Measurements from ENCODE around the gene CTSE. TPM values are rescaled to one million over a fixed set of nuclear protein-coding genes. Genes with fewer than 3 reads are reported as not detected.
A peak's percentile ranks its signal among the peaks of the same experiment; 100 is the strongest.

The CTSE gene
- total and polyA plus RNA-seq, 2 donors (not counting 1 experiment from before 2014, with no cell fraction given), result not detected

- intact Hi-C loops (cut with micrococcal nuclease), result loop anchor here (1.0 to 2.0 kb wide), 2 partner anchors 22 to 31 kb away; no protein-coding TSS in a partner anchor
- peak overlapping the region; percentile 75 for H2AFZ ChIP-seq (ENCODE audit: insufficient read depth, low read depth, low read length, poor library complexity, severe bottlenecking)
- H4K20me1 ChIP-seq (ENCODE audit: control insufficient read depth, insufficient read depth, low read length, poor library complexity, severe bottlenecking), result no peaks in the 10 kb centered on the region
- ATAC-seq (ENCODE audit: low read depth) (peak; percentile 60), DNase-seq (no peak)
- H3K4me1 ChIP-seq (ENCODE audit: control insufficient read depth in 2 of 2, insufficient read depth in 2 of 2, low read length in 2 of 2), result peaks cover 78 to 84% of the 10 kb centered on the region in 2 donors
- no peaks in the 10 kb centered on the region for H3K9me3 Mint-ChIP-seq (ENCODE audit: insufficient read depth)
- peak overlapping the region; percentile 73 for H3K9ac ChIP-seq (ENCODE audit: low read length)
- H3K27ac Mint-ChIP-seq, result peak overlapping the region; percentile 97
- H3K27me3 ChIP-seq (replicated peaks in 1 of 4; ENCODE audit: control extremely low read depth in 1 of 4, control insufficient read depth in 3 of 4, insufficient read depth in 4 of 4, low read length in 3 of 4), result no peaks in the 10 kb centered on the region
- ChIA-PET CTCF (interaction anchor here (0.7 to 15.2 kb wide), 9 partner anchors 9 to 71 kb away, joined by 3 to 682 read pairs (median 6); no protein-coding TSS in a partner anchor), POLR2A (interaction anchor here (0.7 to 2.1 kb wide), 4 partner anchors 11 to 45 kb away, joined by 3 to 7 read pairs (median 4); no protein-coding TSS in a partner anchor)
- H3K9me3 ChIP-seq (ENCODE audit: control extremely low read depth in 1 of 3, control insufficient read depth in 2 of 3, insufficient read depth in 1 of 3, low read length in 2 of 3), result no peaks in the 10 kb centered on the region
- no peaks in the 10 kb centered on the region for H3K27me3 Mint-ChIP-seq
- H3K36me3 ChIP-seq (replicated peaks in 1 of 2; ENCODE audit: control extremely low read depth in 1 of 2, control insufficient read depth in 1 of 2, extremely low read depth in 1 of 2, insufficient read depth in 2 of 2, low read length in 1 of 2), result no peaks in the 10 kb centered on the region
- peak overlapping the region; percentile 71 to 82 for H3K27ac ChIP-seq (ENCODE audit: low read length in 2 of 2)
- 0% methylated on average over 1 of the region's 5 CpGs for WGBS (ENCODE audit: insufficient coverage)
- peaks cover 84% of the 10 kb centered on the region for H3K4me1 Mint-ChIP-seq
- peak overlapping the region; percentile 43 to 76 (median 65) for H3K4me3 ChIP-seq (ENCODE audit: control extremely low read depth in 1 of 5, extremely low read depth in 1 of 5, insufficient read depth in 1 of 5, low read depth in 2 of 5, low read length in 4 of 5)
- H3K79me2 ChIP-seq (ENCODE audit: control insufficient read depth, insufficient read depth, low read length), result peaks cover 88% of the 10 kb centered on the region
- no peak for TF ChIP-seq EZH2 (IDR thresholded peaks at IDR 0.05; ENCODE audit: borderline replicate concordance, insufficient read depth, low read depth, low read length, poor library complexity, severe bottlenecking)
- no peak for TF ChIP-seq CTCF (IDR thresholded peaks at IDR 0.05)
- H3K4me3 Mint-ChIP-seq, result peak overlapping the region; percentile 98
- H3K4me2 ChIP-seq (replicated peaks; ENCODE audit: low read depth, low read length, poor library complexity, severe bottlenecking), result peak overlapping the region; percentile 75
Observed at GRCh38 chr1:206035027-206035426, 11.3 kb upstream of the CTSE start.

GRCh38 chr1:206032380-206033140, 8.9 kb upstream of the CTSE start:
- no peak overlapping the region for H3K9ac ChIP-seq (ENCODE audit: low read length)
- H3K27ac Mint-ChIP-seq, result peak overlapping the region; percentile 97
- no peak overlapping the region for H3K4me2 ChIP-seq (replicated peaks; ENCODE audit: low read depth, low read length, poor library complexity, severe bottlenecking)
- H3K9me3 ChIP-seq (ENCODE audit: control extremely low read depth in 1 of 3, control insufficient read depth in 2 of 3, insufficient read depth in 1 of 3, low read length in 2 of 3), result no peaks in the 10 kb centered on the region
- peaks cover 61% of the 10 kb centered on the region for H3K4me1 Mint-ChIP-seq
- H3K27me3 ChIP-seq (replicated peaks in 1 of 4; ENCODE audit: control extremely low read depth in 1 of 4, control insufficient read depth in 3 of 4, insufficient read depth in 4 of 4, low read length in 3 of 4), result no peaks in the 10 kb centered on the region
- H3K4me1 ChIP-seq (ENCODE audit: control insufficient read depth in 2 of 2, insufficient read depth in 2 of 2, low read length in 2 of 2), result peaks cover 55 to 60% of the 10 kb centered on the region in 2 donors
- H3K36me3 ChIP-seq (replicated peaks in 1 of 2; ENCODE audit: control extremely low read depth in 1 of 2, control insufficient read depth in 1 of 2, extremely low read depth in 1 of 2, insufficient read depth in 2 of 2, low read length in 1 of 2), result no peaks in the 10 kb centered on the region
- H3K27me3 Mint-ChIP-seq, result no peaks in the 10 kb centered on the region
- H3K4me3 ChIP-seq (ENCODE audit: control extremely low read depth in 1 of 5, extremely low read depth in 1 of 5, insufficient read depth in 1 of 5, low read depth in 2 of 5, low read length in 4 of 5), result no peak overlapping the region
- H3K79me2 ChIP-seq (ENCODE audit: control insufficient read depth, insufficient read depth, low read length), result peaks cover 64% of the 10 kb centered on the region
- no peaks in the 10 kb centered on the region for H3K9me3 Mint-ChIP-seq (ENCODE audit: insufficient read depth)
- 93% methylated on average over 2 of the region's 5 CpGs for WGBS (ENCODE audit: insufficient coverage)
- no peak overlapping the region for H2AFZ ChIP-seq (ENCODE audit: insufficient read depth, low read depth, low read length, poor library complexity, severe bottlenecking)
- ATAC-seq (ENCODE audit: low read depth) (no peak), DNase-seq (no peak)
- CTCF ChIA-PET, result interaction anchor here (0.8 to 15.2 kb wide), 12 partner anchors 13 to 240 kb away, joined by 3 to 682 read pairs (median 18); no protein-coding TSS in a partner anchor
- H4K20me1 ChIP-seq (ENCODE audit: control insufficient read depth, insufficient read depth, low read length, poor library complexity, severe bottlenecking), result no peaks in the 10 kb centered on the region
- POLR2A ChIA-PET, result interaction anchor here (1.0 to 2.7 kb wide), 3 partner anchors 18 to 73 kb away, joined by 3 to 15 read pairs (median 4); no protein-coding TSS in a partner anchor
- intact Hi-C loops (cut with micrococcal nuclease), result loop anchor here (5.0 kb wide), 1 partner anchor 440 kb away; the partner anchor contains the start of gene IKBKE
- no peak for TF ChIP-seq CTCF (IDR thresholded peaks at IDR 0.05)
- no peak for TF ChIP-seq EZH2 (IDR thresholded peaks at IDR 0.05; ENCODE audit: borderline replicate concordance, insufficient read depth, low read depth, low read length, poor library complexity, severe bottlenecking)
- peak overlapping the region; percentile 6 for H3K4me3 Mint-ChIP-seq
- peak overlapping the region in 1 of 2 donors; percentile 82 for H3K27ac ChIP-seq (ENCODE audit: low read length in 2 of 2)

Data from B cell (primary cell).